Head of caudate nucleus (tissue), 42 donors: ENCODE data around the gene DDAH1.
"Not testable (repeated sequence)": the region's sequence is repeated elsewhere in the genome, so short reads cannot be mapped to it uniquely, and the experiment has no call there.

ENCODE experiments used
- DNase-seq, 42 donors: peaks; one replicate each; pipeline versions ENCODE4 v3.0.0 to v3.0.0-alpha.2; 2020 to 2021; ENCODE audit warnings: mixed read lengths in 7 of 42
- intact Hi-C: fragments of 100-400 bp; cut with DNase I; formaldehyde crosslinking; loops from one replicate; pipeline ENCODE4 v1.15.0; 2022

DDAH1 gene

DNA sequence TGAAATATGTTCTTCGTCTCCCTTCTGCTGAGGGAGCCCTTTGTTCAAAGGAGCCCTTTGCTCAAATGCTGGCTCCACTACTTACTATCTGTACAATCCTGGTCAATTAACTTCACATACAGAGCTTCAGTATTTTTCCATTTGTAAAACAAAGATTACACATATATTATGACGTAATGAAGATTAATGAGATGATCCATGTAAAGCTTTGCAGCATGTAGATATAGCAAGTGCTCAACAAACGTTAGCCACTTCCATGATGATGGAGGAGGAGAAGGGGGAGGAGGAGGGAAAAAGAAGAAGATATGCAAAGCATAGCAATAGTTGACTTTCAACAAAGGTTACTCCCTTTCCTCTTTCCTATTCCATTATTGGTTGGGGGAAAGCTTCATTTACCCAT is 10.1 kb upstream of the DDAH1 start:
- intact Hi-C loops: no loop called here

DNA sequence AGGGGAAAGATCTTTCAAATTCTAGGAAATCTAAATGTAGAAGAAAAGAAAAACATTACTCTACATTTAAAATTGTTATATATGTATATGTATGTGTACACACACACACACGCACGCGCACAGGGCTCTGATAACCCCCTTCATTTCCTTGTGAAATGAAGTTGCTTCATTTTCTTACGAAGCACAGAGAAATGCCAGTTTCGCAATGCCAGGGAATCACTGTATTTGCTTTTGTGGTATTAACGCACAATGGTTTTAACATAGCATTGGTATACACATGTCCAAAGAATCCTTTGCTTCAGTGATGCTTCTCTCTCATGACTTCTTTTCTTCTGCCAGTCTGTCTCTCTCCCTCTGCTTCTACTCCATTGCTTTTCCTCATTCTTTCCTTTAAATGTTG is 8.4 kb upstream of the DDAH1 start:
- DNase-seq: no peak
- intact Hi-C loops: no loop called here

More for the DNA sequence above, 10.1 kb upstream of the DDAH1 start:
- DNase-seq: no peak

DNA sequence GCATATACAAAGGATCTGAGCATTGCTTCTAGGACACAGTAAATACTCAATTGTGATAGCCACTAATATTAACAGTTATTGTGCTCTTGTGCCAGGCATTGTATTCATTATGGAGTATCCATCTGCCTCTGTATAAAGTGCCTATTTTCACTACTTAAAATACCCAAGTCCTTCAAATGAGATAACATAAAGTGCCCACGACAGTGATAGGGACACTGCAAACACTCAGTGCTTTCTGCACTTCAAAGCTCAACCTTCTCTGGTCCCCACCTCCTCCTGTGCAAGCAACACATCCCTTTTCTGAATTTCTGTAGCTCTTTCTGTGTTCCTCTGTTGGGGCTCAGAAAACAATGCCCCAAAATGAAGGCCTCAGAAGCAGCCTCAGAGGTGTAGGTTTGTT is 6.6 kb upstream of the DDAH1 start:
- no peak for DNase-seq
- intact Hi-C loops: no loop called here

- DNase-seq, intact Hi-C loops: not testable (repeated sequence)
Observed at GRCh38 chr1:85470130-85470529, 5.2 kb upstream of the DDAH1 start.

DNA sequence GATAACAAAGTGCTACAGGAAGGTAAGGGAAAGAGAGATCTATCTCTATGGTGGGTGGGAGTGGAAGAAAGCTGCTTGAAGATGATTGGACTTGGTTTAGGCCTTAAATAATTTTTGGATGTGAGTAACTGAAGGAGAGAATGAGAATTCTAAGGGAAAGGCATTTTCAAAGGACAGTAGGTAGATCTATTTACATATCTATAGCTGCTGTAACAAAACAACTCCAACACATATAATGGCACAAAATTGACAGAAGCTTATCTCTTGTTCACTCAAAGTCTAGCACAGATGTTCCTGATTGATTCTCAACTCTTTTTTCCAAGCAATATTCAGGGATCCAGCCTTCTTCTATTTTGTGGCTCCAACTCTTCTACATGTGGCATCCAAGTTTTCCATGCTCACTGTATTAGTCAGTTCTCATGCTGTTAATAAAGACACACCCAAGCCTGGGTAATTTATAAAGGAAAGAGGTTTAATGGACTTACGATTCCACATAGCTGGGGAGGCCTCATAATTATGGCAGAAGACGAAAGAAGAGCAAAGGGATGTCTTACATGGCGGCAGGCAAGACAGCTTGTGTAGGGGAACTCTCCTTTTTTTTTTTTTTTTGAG is 3.1 kb upstream of the DDAH1 start:
- intact Hi-C loops: no loop called here
- no peak for DNase-seq

DNA sequence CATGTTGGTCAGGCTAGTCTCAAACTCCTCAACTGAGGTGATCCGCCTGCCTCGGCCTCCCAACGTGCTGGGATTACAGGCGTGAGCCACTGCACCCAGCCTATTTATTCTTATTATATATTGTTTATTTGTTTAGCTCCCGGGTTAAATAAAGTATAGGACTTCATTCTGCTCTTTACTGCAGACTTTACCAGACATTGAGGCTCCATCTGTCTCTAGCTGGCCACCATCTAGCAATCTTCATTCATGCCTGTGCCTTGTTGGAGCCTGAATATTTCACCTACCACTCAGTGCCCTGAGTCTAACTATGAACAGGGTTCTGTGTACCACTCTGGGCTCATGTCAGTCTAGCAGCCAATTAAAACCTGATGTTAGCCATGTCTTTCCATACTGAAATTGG is 2.1 kb upstream of the DDAH1 start:
- intact Hi-C loops: no loop called here
- DNase-seq: no peak

DNA sequence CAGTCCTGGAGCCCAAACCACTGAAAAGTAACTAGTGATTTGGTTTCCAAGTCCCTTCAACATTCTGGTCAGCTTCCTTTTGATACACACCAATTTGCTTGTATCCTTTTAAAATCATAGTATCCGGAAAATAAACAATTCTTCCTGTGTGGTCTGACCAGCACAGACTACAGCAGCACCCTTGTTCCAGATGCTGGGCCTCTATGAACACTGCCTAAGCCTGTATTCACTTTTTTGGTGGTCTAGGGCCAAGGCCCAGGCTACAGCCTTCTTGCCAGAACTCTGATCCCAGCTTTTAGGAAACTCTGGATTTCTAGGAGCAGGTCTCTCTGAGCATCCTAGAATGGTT is 801 bp upstream of the DDAH1 start:
- peak in 4 of 42 donors; percentile 7 to 19 (median 12) for DNase-seq
- intact Hi-C loops: no loop called here

- intact Hi-C loops: no loop called here
- peak in 38 of 42 donors; percentile 7 to 68 (median 40) for DNase-seq
Observed at GRCh38 chr1:85464497-85465098, 361 bp downstream of the DDAH1 start.

- peak in 9 of 42 donors; percentile 4 to 49 (median 17) for DNase-seq
- intact Hi-C loops: no loop called here
Observed at GRCh38 chr1:85463731-85464496, 1.0 kb downstream of the DDAH1 start.

DNA sequence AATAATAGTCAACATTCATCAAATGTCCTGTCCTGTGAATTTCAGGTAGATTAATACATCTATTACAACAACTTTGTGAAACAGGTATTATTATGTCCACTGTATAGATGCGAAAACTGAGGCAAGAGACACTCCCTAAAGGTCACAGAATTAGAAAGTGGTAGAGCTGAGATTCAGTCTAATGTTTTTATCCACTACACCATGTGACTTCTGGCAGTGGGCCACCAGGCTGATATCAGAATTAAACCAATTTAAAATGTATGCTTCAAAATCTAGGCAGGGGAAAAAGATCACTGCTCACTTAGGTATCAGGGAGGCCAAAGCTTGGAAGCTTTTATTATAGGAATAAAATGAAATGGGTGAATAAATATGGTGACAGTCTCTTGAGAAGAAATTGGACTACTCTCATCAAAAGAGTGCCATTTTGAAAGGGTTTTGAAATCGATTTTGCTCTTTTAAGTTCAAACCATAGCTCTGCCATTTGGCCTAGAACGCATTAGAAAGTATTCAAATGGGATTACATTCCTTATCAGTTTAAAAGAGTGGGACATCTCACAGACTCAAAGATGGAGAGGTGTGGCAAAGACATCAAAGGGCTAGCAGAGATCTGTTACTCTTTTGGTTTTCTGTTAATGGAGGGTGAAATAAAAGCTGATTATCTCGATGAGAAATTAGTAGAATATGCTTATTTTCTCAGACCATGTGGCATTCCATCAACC is 1.9 kb downstream of the DDAH1 start:
- DNase-seq: no peak
- intact Hi-C loops: no loop called here

DNA sequence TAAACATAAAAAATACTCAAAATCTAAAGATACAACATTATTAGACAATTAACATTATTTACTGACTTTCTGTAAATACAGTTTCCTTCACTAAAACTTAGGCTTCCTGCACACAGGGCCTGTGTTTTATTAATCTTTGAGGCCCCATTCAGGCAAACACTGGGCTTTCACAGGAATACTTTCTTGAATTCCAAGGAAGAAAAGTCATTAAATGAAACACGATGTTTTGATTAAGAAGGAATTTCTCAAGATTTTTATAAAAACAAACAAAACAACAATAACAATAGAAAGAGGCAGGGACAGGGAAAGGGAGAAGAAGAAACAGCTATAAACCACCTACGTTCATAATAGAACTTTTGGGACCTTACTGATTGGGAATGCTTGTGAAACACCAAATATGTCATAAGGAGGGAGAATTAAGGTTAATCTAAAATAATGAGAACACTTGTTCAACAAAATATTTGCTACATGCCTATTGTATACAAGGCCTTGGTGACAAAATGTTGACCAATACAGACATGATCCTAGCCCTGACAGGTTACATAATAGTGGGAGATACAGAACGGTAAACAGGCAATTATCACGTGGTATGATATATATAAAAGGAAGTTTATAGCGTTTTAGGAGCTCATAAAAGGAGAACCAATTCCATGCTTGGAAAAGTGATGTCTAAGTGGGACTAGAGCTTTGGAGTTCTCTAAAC is 3.6 kb downstream of the DDAH1 start:
- intact Hi-C loops: no loop called here

GRCh38 chr1:85460555-85461088 is 4.3 kb downstream of the DDAH1 start:
- intact Hi-C loops: no loop called here
- no peak for DNase-seq

More for the DNA sequence above, 3.6 kb downstream of the DDAH1 start:
- no peak for DNase-seq

DNA sequence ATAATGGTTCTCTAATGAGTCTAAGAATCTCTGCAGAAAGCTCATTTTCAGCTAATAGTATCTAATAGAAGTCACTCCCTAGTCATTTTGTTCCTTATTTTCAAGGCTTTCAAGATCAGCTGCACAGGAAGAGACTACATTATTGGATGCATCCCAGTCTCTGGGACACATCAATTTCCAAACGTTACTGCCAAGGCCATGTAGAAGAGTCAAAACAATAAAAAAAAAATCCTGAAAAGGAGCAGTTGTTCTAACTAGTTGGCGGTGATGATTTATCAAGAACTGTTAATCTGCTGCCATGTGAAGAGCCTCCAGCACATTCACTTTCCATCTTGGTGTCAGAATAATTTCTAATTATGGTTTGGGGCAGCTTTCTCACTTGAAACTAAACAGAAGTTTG is 5.7 kb downstream of the DDAH1 start:
- intact Hi-C loops: no loop called here
- DNase-seq: no peak

- no peak for DNase-seq
- intact Hi-C loops: no loop called here
Observed at GRCh38 chr1:85454214-85454613, 10.7 kb downstream of the DDAH1 start.

DNA sequence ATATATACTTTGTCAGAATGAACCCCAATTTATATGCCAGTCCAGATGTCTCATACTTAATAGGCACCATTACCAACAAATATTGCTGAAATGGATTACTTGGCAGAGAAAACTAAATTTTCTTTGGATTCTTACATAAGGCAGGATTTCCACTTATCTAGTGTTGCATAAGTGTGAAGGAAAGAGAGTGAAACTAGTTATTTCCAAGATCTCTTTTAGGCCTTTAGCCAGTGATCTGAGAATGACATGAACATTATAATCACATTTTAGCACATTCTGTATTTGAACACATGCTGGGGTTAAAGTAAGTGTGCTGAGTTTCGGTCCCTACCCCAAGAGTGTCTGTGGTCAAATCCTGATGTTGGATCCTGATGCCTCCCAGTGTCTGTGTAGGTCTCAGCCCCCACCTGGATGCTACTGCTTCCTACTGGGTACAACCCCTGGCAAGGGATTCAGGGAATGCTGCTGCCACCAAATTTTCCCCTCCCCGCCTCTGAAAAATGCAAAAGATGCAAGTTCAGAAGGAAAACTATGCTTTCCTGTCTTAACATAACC is 11.2 kb downstream of the DDAH1 start:
- intact Hi-C loops: no loop called here

GRCh38 chr1:85452948-85453347 is 12.0 kb downstream of the DDAH1 start:
- intact Hi-C loops: no loop called here
- no peak for DNase-seq

More for the DNA sequence above, 11.2 kb downstream of the DDAH1 start:
- DNase-seq: no peak

DNA sequence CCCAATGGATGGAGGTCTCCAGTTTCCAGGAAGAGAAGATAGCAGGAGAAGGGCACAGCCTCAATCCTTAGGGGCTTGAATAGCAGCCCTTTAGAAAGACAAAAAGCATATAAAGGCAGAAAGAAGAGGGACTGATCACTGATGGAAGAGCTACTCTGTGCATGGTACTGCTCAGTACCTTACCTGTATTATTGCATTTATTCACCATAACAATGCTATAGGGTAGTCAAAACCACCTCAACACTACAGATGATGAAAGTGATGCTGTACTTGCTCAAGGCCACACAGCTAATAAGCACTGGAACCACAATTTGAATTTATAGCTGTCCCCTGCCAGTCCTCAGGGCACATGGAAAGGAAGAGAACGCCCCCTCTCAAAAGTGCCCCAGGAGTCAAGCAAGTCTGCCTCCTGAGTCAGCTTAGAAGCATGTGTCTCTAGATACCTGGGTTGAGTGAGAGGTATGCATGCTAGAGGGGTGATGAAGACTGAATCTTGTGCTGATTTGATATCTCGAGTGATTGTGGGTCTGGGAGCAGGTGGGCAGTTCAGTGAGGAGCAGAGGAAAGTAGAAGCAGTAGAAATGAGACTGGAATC is 13.6 kb downstream of the DDAH1 start:
- no peak for DNase-seq
- intact Hi-C loops: no loop called here

- DNase-seq: no peak
- intact Hi-C loops: no loop called here
Observed at GRCh38 chr1:85450832-85451231, 14.1 kb downstream of the DDAH1 start.
